ENCODE results near the gene PNLIPRP2. TPM values are rescaled to one million over a fixed set of nuclear protein-coding genes. Genes with fewer than 3 reads are reported as not detected.

The PNLIPRP2 gene
- total and polyA plus RNA-seq, 2 of the 4 experiments (the other 2 are of a cell fraction) = not detected

GRCh38 chr10:116606061-116606483 lies 14.7 kb upstream of the PNLIPRP2 start:
- POLR2A ChIA-PET (ENCODE audit: unreplicated experiment) = no interaction called here
- intact Hi-C loops (cut with micrococcal nuclease) (no loop called here), in situ Hi-C loops (cut with MboI; ENCODE audit: low sequenced_read_pairs) (no loop called here), dilution Hi-C loops (cut with HindIII; ENCODE audit: low sequenced_read_pairs, unreplicated experiment) (no loop called here)
- Histone ChIP-seq H3K4me1 (ENCODE audit: control insufficient read depth, insufficient read depth, low read length) (no peaks in the 10 kb centered on the region; the same call in 1 of the 2 replicates), H3K18ac (ENCODE audit: low read depth, low read length) (no peak overlapping the region), H3K14ac (replicated peaks; ENCODE audit: low read depth, low read length) (no peak overlapping the region), H2BK5ac (ENCODE audit: low read depth, low read length, poor library complexity, severe bottlenecking) (no peak overlapping the region), H2BK15ac (ENCODE audit: low read depth, low read length) (no peak overlapping the region), H3K4me2 (ENCODE audit: low read depth, low read length) (no peak overlapping the region), H3K9ac (ENCODE audit: low read depth, low read length) (no peak overlapping the region), H3K9me3 (ENCODE audit: control insufficient read depth, insufficient read depth, low read length) (no peaks in the 10 kb centered on the region), H2AFZ (replicated peaks; ENCODE audit: low read length, poor library complexity) (no peak overlapping the region), H3K4ac (ENCODE audit: low read depth, low read length) (no peak overlapping the region), H2BK20ac (ENCODE audit: low read depth, low read length) (no peak overlapping the region), H3K27ac (ENCODE audit: insufficient read depth, low read length) (no peak overlapping the region), H3K56ac (ENCODE audit: extremely low read depth, insufficient read depth, low read length) (no peak overlapping the region), H4K91ac (ENCODE audit: insufficient read depth, low read depth, low read length) (no peak overlapping the region), H2BK120ac (ENCODE audit: low read depth, low read length) (no peak overlapping the region), H4K5ac (ENCODE audit: low read depth, low read length) (no peak overlapping the region), H3K79me1 (ENCODE audit: low read depth in 1 of 2, low read length in 2 of 2) (no peaks in the 10 kb centered on the region), H4K20me1 (ENCODE audit: insufficient read depth, low read length) (no peaks in the 10 kb centered on the region), H3K9me1 (ENCODE audit: insufficient read depth, low read length) (no peaks in the 10 kb centered on the region), H4K8ac (ENCODE audit: low read depth in 2 of 2, low read length in 2 of 2) (no peak overlapping the region), H3K27me3 (ENCODE audit: control insufficient read depth, insufficient read depth, low read length) (peaks cover 6% of the 10 kb centered on the region; the same call in 1 of the 2 replicates), H3K4me3 (ENCODE audit: insufficient read depth, low read depth, low read length) (no peak overlapping the region), H2AK5ac (ENCODE audit: low read depth, low read length) (no peak overlapping the region), H2AK9ac (replicated peaks; ENCODE audit: low read depth, low read length, poor library complexity) (no peak overlapping the region), H3K23ac (ENCODE audit: low read depth, low read length) (no peak overlapping the region), H3K36me3 (ENCODE audit: control insufficient read depth, insufficient read depth, low read length) (no peaks in the 10 kb centered on the region)
- no peak for ATAC-seq (ENCODE audit: low read depth)
- no peak for TF ChIP-seq MAFK (IDR thresholded peaks at IDR 0.05; ENCODE audit: low read depth, low read length)
- TF ChIP-seq RCOR1 (IDR thresholded peaks at IDR 0.05; ENCODE audit: insufficient replicate concordance, low read length) = no peak
- WGBS, 2 experiments (ENCODE audit: extremely low coverage in 2 of 2, insufficient read length in 1 of 2) = no CpG with 5 or more reads among the region's 8 CpGs
- BruUV-seq (replicated peaks) = no TSS peak
- CTCF ChIA-PET = no interaction called here
- no peak for DNase-seq

All from IMR-90 (cell line).